GM12878 (cell line): ENCODE data around the gene GLUD1.

Experiments used
- KDM1A ChIP-seq: fragments of 200-600 bp; sonication (generic); IDR thresholded peaks from 2 replicates; pipeline ENCODE4 v1.6.1; 2016; ENCODE audit warnings: borderline replicate concordance
- POLR2AphosphoS5 ChIP-seq: IDR thresholded peaks from 2 replicates; pipeline ENCODE4 v1.6.1; 2011; ENCODE audit warnings: mild to moderate bottlenecking, low read length, inconsistent platforms
- RFX5 ChIP-seq: IDR thresholded peaks from 2 replicates; pipeline ENCODE4 v1.6.1; 2011; ENCODE audit warnings: low read depth, low read length, improper control_type of control experiment
- SUPT20H ChIP-seq: IDR thresholded peaks from 2 replicates; pipeline ENCODE4 v1.6.1; 2011; ENCODE audit warnings: low read depth, mild to moderate bottlenecking, low read length, moderate library complexity, borderline replicate concordance; ENCODE audit not compliant: control insufficient read depth
- TF ChIP-seq, protein P1 (sequence below): fragments of 450-650 bp; IDR thresholded peaks from 2 replicates; pipeline ENCODE4 v1.6.1; 2017; ENCODE audit warnings: mild to moderate bottlenecking
- TF ChIP-seq, protein P2 (sequence below), 3 experiments: IDR thresholded peaks in 2 of 3; conservative IDR thresholded peaks in 1 of 3; 2 replicates each; pipeline ENCODE4 v1.5.1; 2011; ENCODE audit warnings: low read depth in 3 of 3, low read length in 3 of 3, mild to moderate bottlenecking in 3 of 3, control low read depth in 2 of 3, moderate library complexity in 2 of 3, inconsistent platforms in 1 of 3, mixed read lengths in 1 of 3; ENCODE audit not compliant: control insufficient read depth in 2 of 3, insufficient read depth in 1 of 3; ENCODE audit errors: extremely low read depth in 1 of 3
- TF ChIP-seq, protein P3 (sequence below): IDR thresholded peaks from 2 replicates; pipeline ENCODE4 v1.6.1; 2011; ENCODE audit warnings: borderline replicate concordance, low read depth, mild to moderate bottlenecking, moderate library complexity, low read length; ENCODE audit not compliant: insufficient read depth, poor library complexity, severe bottlenecking

DNA sequence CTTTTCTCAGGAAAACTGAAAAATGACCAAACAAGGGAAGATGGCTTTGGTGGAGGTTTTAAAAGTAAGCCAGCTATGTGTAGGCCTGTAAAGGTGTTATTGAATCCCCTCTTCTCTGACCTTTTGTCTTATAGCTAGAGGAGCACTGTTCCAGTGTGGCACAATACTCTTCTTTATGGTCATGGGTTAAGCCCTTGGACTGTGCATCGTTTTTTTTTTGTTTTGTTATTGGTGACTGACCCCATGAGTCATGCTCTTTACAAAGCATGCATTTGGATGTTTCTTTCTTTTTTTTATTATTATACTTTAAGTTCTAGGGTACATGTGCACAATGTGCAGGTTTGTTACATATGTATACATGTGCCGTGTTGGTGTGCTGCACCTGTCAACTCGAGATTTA lies 94.2 kb downstream of the GLUD1 start:
- TF ChIP-seq RFX5 (no peak), POLR2AphosphoS5 (no peak), KDM1A (no peak), SUPT20H (no peak)
- TF ChIP-seq, protein P1, sequence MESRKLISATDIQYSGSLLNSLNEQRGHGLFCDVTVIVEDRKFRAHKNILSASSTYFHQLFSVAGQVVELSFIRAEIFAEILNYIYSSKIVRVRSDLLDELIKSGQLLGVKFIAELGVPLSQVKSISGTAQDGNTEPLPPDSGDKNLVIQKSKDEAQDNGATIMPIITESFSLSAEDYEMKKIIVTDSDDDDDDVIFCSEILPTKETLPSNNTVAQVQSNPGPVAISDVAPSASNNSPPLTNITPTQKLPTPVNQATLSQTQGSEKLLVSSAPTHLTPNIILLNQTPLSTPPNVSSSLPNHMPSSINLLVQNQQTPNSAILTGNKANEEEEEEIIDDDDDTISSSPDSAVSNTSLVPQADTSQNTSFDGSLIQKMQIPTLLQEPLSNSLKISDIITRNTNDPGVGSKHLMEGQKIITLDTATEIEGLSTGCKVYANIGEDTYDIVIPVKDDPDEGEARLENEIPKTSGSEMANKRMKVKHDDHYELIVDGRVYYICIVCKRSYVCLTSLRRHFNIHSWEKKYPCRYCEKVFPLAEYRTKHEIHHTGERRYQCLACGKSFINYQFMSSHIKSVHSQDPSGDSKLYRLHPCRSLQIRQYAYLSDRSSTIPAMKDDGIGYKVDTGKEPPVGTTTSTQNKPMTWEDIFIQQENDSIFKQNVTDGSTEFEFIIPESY, result no peak
- TF ChIP-seq, protein P2, sequence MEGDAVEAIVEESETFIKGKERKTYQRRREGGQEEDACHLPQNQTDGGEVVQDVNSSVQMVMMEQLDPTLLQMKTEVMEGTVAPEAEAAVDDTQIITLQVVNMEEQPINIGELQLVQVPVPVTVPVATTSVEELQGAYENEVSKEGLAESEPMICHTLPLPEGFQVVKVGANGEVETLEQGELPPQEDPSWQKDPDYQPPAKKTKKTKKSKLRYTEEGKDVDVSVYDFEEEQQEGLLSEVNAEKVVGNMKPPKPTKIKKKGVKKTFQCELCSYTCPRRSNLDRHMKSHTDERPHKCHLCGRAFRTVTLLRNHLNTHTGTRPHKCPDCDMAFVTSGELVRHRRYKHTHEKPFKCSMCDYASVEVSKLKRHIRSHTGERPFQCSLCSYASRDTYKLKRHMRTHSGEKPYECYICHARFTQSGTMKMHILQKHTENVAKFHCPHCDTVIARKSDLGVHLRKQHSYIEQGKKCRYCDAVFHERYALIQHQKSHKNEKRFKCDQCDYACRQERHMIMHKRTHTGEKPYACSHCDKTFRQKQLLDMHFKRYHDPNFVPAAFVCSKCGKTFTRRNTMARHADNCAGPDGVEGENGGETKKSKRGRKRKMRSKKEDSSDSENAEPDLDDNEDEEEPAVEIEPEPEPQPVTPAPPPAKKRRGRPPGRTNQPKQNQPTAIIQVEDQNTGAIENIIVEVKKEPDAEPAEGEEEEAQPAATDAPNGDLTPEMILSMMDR (IDR thresholded peaks at IDR 0.05 in 2 of 3, conservative IDR thresholded peaks at IDR 0.05 in 1 of 3; ENCODE audit: control insufficient read depth in 2 of 3, extremely low read depth in 1 of 3, insufficient read depth in 1 of 3, low read depth in 3 of 3, low read length in 3 of 3), result no peak
- TF ChIP-seq, protein P3, sequence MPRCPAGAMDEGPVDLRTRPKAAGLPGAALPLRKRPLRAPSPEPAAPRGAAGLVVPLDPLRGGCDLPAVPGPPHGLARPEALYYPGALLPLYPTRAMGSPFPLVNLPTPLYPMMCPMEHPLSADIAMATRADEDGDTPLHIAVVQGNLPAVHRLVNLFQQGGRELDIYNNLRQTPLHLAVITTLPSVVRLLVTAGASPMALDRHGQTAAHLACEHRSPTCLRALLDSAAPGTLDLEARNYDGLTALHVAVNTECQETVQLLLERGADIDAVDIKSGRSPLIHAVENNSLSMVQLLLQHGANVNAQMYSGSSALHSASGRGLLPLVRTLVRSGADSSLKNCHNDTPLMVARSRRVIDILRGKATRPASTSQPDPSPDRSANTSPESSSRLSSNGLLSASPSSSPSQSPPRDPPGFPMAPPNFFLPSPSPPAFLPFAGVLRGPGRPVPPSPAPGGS, result no peak
